K562 (cell line): ENCODE results near the gene HCN3. TPM values are rescaled to one million over a fixed set of nuclear protein-coding genes. Genes with fewer than 3 reads are reported as not detected.

Experiments used
- CCAR2 ChIP-seq: fragments of 200-400 bp; formaldehyde crosslinking; IDR thresholded peaks from 2 replicates; pipeline ENCODE4 v1.6.1; 2017; ENCODE audit warnings: mild to moderate bottlenecking, low read depth, low read length
- FIP1L1 ChIP-seq: fragments of 200-400 bp; formaldehyde crosslinking; IDR thresholded peaks from 2 replicates; pipeline ENCODE4 v1.6.1; 2018; ENCODE audit warnings: mild to moderate bottlenecking, low read depth, low read length; ENCODE audit not compliant: poor library complexity, severe bottlenecking
- FOXJ2 ChIP-seq: fragments of 200-800 bp; sonication (Bioruptor generic); IDR thresholded peaks from 2 replicates; pipeline ENCODE4 v1.6.1; 2016; ENCODE audit warnings: missing genetic modification characterization, missing compliant biosample characterization
- FOXO4 ChIP-seq: fragments of 450-650 bp; formaldehyde crosslinking; IDR thresholded peaks from 2 replicates; pipeline ENCODE4 v1.4.0; 2020; ENCODE audit warnings: mild to moderate bottlenecking, moderate library complexity
- GABPB1 ChIP-seq: sonication (generic); formaldehyde crosslinking; IDR thresholded peaks from 2 replicates; pipeline ENCODE4 v1.8.0; 2022; ENCODE audit warnings: mild to moderate bottlenecking, missing genetic modification reagents
- GATAD2A ChIP-seq: fragments of 450-650 bp; IDR thresholded peaks from 2 replicates; pipeline ENCODE4 v1.6.1; 2017
- GATAD2B ChIP-seq: fragments of 450-650 bp; IDR thresholded peaks from 2 replicates; pipeline ENCODE4 v1.6.1; 2017; ENCODE audit warnings: mild to moderate bottlenecking, borderline replicate concordance
- HMG20B ChIP-seq: fragments of 250-450 bp; sonication (Bioruptor Pico); IDR thresholded peaks from 2 replicates; pipeline ENCODE4 v1.5.0; 2021; ENCODE audit warnings: mild to moderate bottlenecking
- IFI16 ChIP-seq: fragments of 250-450 bp; sonication (Bioruptor Pico); IDR thresholded peaks from 2 replicates; pipeline ENCODE4 v2.1.2; 2022; ENCODE audit warnings: mild to moderate bottlenecking, inconsistent platforms
- KLF13 ChIP-seq: fragments of 450-650 bp; IDR thresholded peaks from 2 replicates; pipeline ENCODE4 v1.6.1; 2016; ENCODE audit warnings: missing genetic modification characterization, low read depth, mild to moderate bottlenecking, missing compliant biosample characterization, moderate library complexity, borderline replicate concordance
- L3MBTL2 ChIP-seq: fragments of 450-650 bp; IDR thresholded peaks from 2 replicates; pipeline ENCODE4 v1.6.1; 2016; ENCODE audit warnings: mild to moderate bottlenecking, moderate library complexity
- MAX ChIP-seq: sonication (generic); formaldehyde crosslinking; IDR thresholded peaks from 2 replicates; pipeline ENCODE4 v1.9.0; 2022; ENCODE audit warnings: mild to moderate bottlenecking, missing genetic modification reagents
- MTA2 ChIP-seq: fragments of 450-650 bp; IDR thresholded peaks from 2 replicates; pipeline ENCODE4 v1.6.1; 2016; ENCODE audit warnings: low read depth
- MYC ChIP-seq, 2 experiments: fragments of 250-450 bp in 1 of 2; sonication (Bioruptor Pico) in 1 of 2; IDR thresholded peaks; 2 replicates each; pipeline versions ENCODE4 v1.5.1 to v1.6.1; 2012 to 2021; ENCODE audit warnings: low read depth in 2 of 2, borderline replicate concordance in 1 of 2, improper control_type of control experiment in 1 of 2, low read length in 1 of 2, mild to moderate bottlenecking in 1 of 2, moderate library complexity in 1 of 2
- NFIX ChIP-seq: fragments of 250-450 bp; sonication (Bioruptor Pico); IDR thresholded peaks from 2 replicates; pipeline ENCODE4 v1.4.0; 2020; ENCODE audit warnings: low read depth, mild to moderate bottlenecking, moderate library complexity
- RBM17 ChIP-seq: fragments of 200-400 bp; formaldehyde crosslinking; IDR thresholded peaks from 2 replicates; pipeline ENCODE4 v1.6.1; 2017; ENCODE audit warnings: low read depth, mild to moderate bottlenecking, low read length, borderline replicate concordance
- RFX7 ChIP-seq: fragments of 250-450 bp; sonication (Bioruptor Pico); IDR thresholded peaks from 2 replicates; pipeline ENCODE4 v1.5.1; 2021; ENCODE audit warnings: mild to moderate bottlenecking
- SAFB ChIP-seq: fragments of 200-400 bp; formaldehyde crosslinking; IDR thresholded peaks from 2 replicates; pipeline ENCODE4 v1.6.1; 2017; ENCODE audit warnings: low read depth, low read length, borderline replicate concordance
- SMARCA5 ChIP-seq: fragments of 450-650 bp; IDR thresholded peaks from 2 replicates; pipeline ENCODE4 v1.6.1; 2016
- SNRNP70 ChIP-seq: fragments of 200-400 bp; formaldehyde crosslinking; optimal IDR thresholded peaks from 2 replicates; pipeline ENCODE3; 2017; ENCODE audit warnings: low read depth, low read length
- TGIF2 ChIP-seq: sonication (generic); formaldehyde crosslinking; IDR thresholded peaks from 2 replicates; pipeline ENCODE4 v1.8.1; 2022; ENCODE audit warnings: mild to moderate bottlenecking, missing genetic modification reagents, moderate library complexity
- ZBTB34 ChIP-seq: fragments of 250-450 bp; sonication (Bioruptor Pico); IDR thresholded peaks from 2 replicates; pipeline ENCODE4 v1.8.0; 2021; ENCODE audit warnings: mild to moderate bottlenecking, moderate library complexity
- ZNF197 ChIP-seq: fragments of 200-800 bp; sonication (Bioruptor generic); IDR thresholded peaks from 2 replicates; pipeline ENCODE4 v1.6.1; 2016; ENCODE audit warnings: low read depth, missing genetic modification characterization, missing compliant biosample characterization
- polyA plus RNA-seq, 8 experiments: library from polyadenylated mRNA; depleted of rRNA in 4 of 8; stranded (reverse) in 5 of 8; unstranded in 3 of 8; fragments of >200 nt; fragmentation: Nextera tagmentation in 2 of 8; fragmentation: Illumina TruSeq in 1 of 8; extraction: Ambion mirVana in 2 of 8; extraction: Trizol in 1 of 8; gene quantifications; 2 replicates each; pipeline versions ENCODE4 v1.2.1 to v1.2.3, GENCODE V29; 2011 to 2014; ENCODE audit warnings: inconsistent platforms in 1 of 8, missing spikeins in 1 of 8
- total RNA-seq, 7 experiments: library from RNA; depleted of rRNA in 6 of 7; stranded (reverse); fragments of >200 nt in 6 of 7; fragmentation: Illumina TruSeq in 2 of 7; extraction: Trizol in 2 of 7; gene quantifications; 2 replicates each; pipeline versions ENCODE4 v1.2.1 to v1.2.3, GENCODE V29; 2011 to 2021; ENCODE audit warnings: low replicate concordance in 1 of 7
- TF ChIP-seq, protein P1 (sequence below), 2 experiments: fragments of 450-650 bp; conservative IDR thresholded peaks; 2 replicates each; pipeline ENCODE4 v1.6.1; 2017; ENCODE audit warnings: mild to moderate bottlenecking in 2 of 2, moderate library complexity in 2 of 2

The HCN3 gene
- total and polyA plus RNA-seq, 9 of the 15 experiments (the other 6 are each of a cell fraction or from before 2014, with no cell fraction given), result 0.91 to 9.7 (median 3.9) TPM

DNA sequence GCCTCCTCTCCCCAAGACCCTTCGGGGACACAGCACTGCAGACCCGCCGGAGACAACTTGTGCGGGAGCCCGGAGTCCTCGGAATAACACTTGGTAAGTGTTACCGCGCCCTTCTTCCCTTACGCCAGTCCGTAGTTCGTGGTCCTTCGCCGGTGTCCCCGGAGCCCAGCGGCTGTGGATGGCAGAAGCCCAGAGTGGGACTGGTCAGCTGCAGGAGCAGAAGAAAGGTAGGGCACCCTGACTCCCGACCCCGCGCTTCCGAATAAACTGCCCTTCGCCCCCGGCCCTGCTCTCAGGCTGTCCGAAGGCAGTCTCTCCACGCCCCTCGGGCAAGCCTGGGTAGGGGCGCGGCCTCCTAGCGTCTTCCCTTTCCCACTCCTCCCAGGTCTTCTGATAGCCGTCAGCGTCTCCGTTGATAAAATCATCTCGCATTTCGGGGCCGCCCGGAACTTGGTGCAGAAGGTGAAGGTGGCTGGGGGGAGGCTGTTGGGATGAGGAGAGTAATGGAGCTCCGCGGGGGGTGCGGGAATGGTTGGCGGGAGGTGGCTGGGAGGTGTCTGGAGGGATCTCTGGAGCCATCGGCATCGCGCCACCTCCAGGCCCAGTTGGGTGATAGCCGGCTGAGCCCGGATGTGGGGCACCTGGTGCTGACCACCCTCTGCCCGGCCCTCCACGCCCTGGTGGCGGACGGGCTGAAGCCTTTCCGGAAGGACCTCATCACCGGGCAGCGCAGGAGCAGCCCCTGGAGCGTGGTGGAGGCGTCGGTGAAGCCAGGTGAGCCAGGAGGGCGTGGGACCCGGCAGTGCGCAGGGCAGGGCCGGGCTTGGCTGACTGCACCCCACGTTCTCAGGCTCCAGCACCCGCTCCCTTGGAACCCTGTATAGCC lies 47.7 kb downstream of the HCN3 start (continued):
- TF ChIP-seq ZBTB34, result no peak
- TF ChIP-seq GATAD2B, result no peak
- peak; percentile 28; the same call in 1 of the 2 replicates for TF ChIP-seq MAX (CRISPR knock-in tag)
- no peak for TF ChIP-seq ZNF197 (CRISPR knock-in tag)
- no peak for TF ChIP-seq FOXO4 (CRISPR knock-in tag)
- TF ChIP-seq MTA2, result no peak
- no peak for TF ChIP-seq SAFB
- no peak for TF ChIP-seq FOXJ2 (tag)
- TF ChIP-seq HMG20B (CRISPR knock-in tag), result no peak
- TF ChIP-seq GATAD2A, result no peak; the same call in 1 of the 2 replicates
- no peak for TF ChIP-seq NFIX
- TF ChIP-seq, protein P1, sequence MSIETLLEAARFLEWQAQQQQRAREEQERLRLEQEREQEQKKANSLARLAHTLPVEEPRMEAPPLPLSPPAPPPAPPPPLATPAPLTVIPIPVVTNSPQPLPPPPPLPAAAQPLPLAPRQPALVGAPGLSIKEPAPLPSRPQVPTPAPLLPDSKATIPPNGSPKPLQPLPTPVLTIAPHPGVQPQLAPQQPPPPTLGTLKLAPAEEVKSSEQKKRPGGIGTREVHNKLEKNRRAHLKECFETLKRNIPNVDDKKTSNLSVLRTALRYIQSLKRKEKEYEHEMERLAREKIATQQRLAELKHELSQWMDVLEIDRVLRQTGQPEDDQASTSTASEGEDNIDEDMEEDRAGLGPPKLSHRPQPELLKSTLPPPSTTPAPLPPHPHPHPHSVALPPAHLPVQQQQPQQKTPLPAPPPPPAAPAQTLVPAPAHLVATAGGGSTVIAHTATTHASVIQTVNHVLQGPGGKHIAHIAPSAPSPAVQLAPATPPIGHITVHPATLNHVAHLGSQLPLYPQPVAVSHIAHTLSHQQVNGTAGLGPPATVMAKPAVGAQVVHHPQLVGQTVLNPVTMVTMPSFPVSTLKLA (conservative IDR thresholded peaks at IDR 0.05), result no peak
- peak; percentile 40 for TF ChIP-seq FIP1L1
- no peak for TF ChIP-seq KLF13
- no peak; the same call in 1 of the 2 replicates for TF ChIP-seq L3MBTL2
- no peak for TF ChIP-seq SNRNP70
- peak; percentile 28; the same call in 1 of the 2 replicates for TF ChIP-seq GABPB1 (CRISPR knock-in tag)
- no peak for TF ChIP-seq RFX7 (CRISPR knock-in tag)
- no peak for TF ChIP-seq IFI16 (CRISPR knock-in tag)
- no peak for TF ChIP-seq TGIF2 (CRISPR knock-in tag)
- TF ChIP-seq MYC (IDR thresholded peaks at IDR 0.05; ENCODE audit: low read depth, low read length), result peak; percentile 18; the same call in 1 of the 2 replicates
- 0 out of 2 replicates have a peak, but pooled peaks have one; percentile 18 for TF ChIP-seq MYC (CRISPR knock-in tag; IDR thresholded peaks at IDR 0.05; ENCODE audit: borderline replicate concordance, low read depth)
- TF ChIP-seq CCAR2, result no peak
- TF ChIP-seq SMARCA5, result no peak
- TF ChIP-seq RBM17, result no peak
